ENCODE measurements around the gene NGRN.

Gene NGRN

DNA sequence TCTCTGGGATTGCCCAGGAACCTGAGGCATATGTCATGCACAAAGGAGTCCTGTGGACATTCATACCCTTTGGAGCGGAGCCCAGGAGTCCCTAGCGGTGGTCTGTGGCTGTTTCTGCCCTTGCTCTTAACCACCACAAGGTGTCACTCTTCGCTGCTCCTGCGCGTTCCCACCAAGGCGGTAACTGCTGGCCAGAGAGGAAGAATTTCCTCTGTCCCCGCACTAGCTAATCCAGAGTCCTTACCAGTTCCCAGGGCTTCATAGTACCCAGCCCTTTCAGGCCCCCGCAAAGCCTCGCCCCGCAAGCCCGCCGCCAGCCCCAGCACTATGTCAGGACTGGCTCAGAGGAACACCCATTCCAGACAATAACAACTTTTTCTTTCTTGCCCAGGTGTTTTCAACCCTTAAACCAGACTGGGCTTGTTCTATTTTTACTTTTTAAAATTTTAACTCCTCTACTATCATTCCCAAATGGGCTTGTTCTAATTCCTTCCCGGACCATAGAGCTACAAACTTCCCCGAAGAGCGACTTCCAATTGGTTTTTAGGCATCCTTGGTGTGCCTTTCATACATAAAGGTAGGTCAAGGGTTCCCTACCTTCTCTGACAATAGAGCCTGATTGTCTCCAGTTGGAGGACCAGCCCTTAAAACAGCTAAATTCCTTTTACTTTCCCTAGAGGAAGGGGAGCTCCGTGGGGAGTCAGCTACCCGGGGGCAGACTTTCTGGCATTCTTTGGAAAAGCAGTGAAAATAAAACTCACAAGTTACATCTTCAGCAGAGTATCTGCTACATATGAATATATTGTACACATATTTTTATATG, 54.8 kb downstream of the NGRN start:
- peak; percentile 79 for DNase-seq

DNA sequence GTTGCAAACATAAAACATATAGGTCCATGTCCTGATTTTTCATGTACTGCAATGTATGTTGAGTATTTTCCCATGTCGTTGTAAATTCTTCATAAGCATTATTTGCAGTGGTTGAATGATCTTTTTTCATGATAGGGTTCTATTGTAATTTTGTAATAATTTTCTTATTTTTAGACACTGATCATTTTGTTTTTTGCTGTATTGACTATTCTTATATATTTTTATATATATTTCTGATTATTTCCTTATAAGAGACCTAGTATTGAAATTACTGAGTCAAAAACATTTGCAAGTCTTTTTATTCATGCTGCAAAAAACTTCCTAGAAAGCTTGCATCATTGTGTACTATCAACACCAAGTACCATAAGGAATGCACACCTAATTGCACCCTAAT, 55.4 kb downstream of the NGRN start:
- DNase-seq = no peak
